H1 (cell line): ENCODE results near the gene AOC1. TPM values are rescaled to one million over a fixed set of nuclear protein-coding genes. Genes with fewer than 3 reads are reported as not detected.

ENCODE experiments used
- CTCF ChIA-PET: fragments of 300-600 bp; sonication (Branson Sonifier 250); formaldehyde crosslinking; loops from one replicate; lab custom pipeline; 2021; ENCODE audit not compliant: partially characterized antibody; lab: Charles Lee
- POLR2A ChIA-PET: fragments of 300-600 bp; sonication (Branson Sonifier 250); formaldehyde crosslinking; loops from one replicate; lab custom pipeline; 2021; ENCODE audit warnings: inconsistent platforms; ENCODE audit not compliant: partially characterized antibody; lab: Charles Lee
- DNase-seq, 2 experiments: peaks; one replicate each; pipeline versions ENCODE4 v3.0.0 to v3.0.0-alpha.2; 2010 to 2022; ENCODE audit warnings: low spot score in 2 of 2, low read depth in 1 of 2, mixed read lengths in 1 of 2
- FAIRE-seq: peaks from 2 replicates; lab custom pipeline; 2011; peaks lifted over from hg19 to GRCh38; lab: Jason Lieb, UNC
- H2AFZ ChIP-seq: 2 replicates; pipeline ENCODE4 v1.8.1; 2012; ENCODE audit warnings: low read length, inconsistent platforms
- H2AK5ac ChIP-seq: 2 replicates; pipeline ENCODE4 v1.6.1; 2013; ENCODE audit warnings: low read depth, low read length
- H2BK120ac ChIP-seq: replicated peaks from 2 replicates; pipeline ENCODE3; 2013; ENCODE audit warnings: low read depth, low read length, inconsistent platforms
- H2BK12ac ChIP-seq: 2 replicates; pipeline ENCODE4 v1.6.1; 2013; ENCODE audit warnings: low read depth, low read length
- H2BK15ac ChIP-seq: 2 replicates; pipeline ENCODE4 v1.6.1; 2013; ENCODE audit warnings: low read length
- H2BK20ac ChIP-seq: 2 replicates; pipeline ENCODE4 v1.6.1; 2013; ENCODE audit warnings: low read length
- H2BK5ac ChIP-seq: 2 replicates; pipeline ENCODE4 v1.6.1; 2013; ENCODE audit warnings: low read depth, low read length
- H3K14ac ChIP-seq: 2 replicates; pipeline ENCODE4 v1.6.1; 2013; ENCODE audit warnings: inconsistent platforms; ENCODE audit not compliant: insufficient read length
- H3K18ac ChIP-seq: 2 replicates; pipeline ENCODE4 v1.6.1; 2013; ENCODE audit warnings: low read length; ENCODE audit errors: extremely low read depth
- H3K23ac ChIP-seq: 2 replicates; pipeline ENCODE4 v1.6.1; 2013; ENCODE audit warnings: inconsistent platforms; ENCODE audit not compliant: insufficient read length
- H3K23me2 ChIP-seq: 2 replicates; pipeline ENCODE4 v1.6.1; 2013; ENCODE audit warnings: low read depth, low read length
- H3K27ac ChIP-seq: 2 replicates; pipeline ENCODE4 v1.6.1; 2011; ENCODE audit warnings: low read depth, low read length, inconsistent platforms
- H3K27me3 ChIP-seq, 4 experiments: replicated peaks in 1 of 4; 1 replicate in 1 of 4; 2 replicates in 3 of 4; pipeline versions ENCODE4 v1.6.1 to v1.8.1; 2011 to 2013; ENCODE audit warnings: low read length in 3 of 4, mild to moderate bottlenecking in 3 of 4, inconsistent platforms in 2 of 4, mixed read lengths in 2 of 4, moderate library complexity in 1 of 4; ENCODE audit not compliant: control insufficient read depth in 3 of 4, insufficient read depth in 3 of 4; ENCODE audit errors: extremely low read depth in 1 of 4
- H3K36me3 ChIP-seq, 4 experiments: 2 replicates each; pipeline versions ENCODE4 v1.6.1 to v1.8.1; 2011 to 2013; ENCODE audit warnings: mild to moderate bottlenecking in 4 of 4, low read length in 3 of 4, moderate library complexity in 2 of 4, control low read depth in 1 of 4, inconsistent platforms in 1 of 4; ENCODE audit not compliant: insufficient read depth in 4 of 4, control insufficient read depth in 2 of 4
- H3K4ac ChIP-seq: replicated peaks from 2 replicates; pipeline ENCODE3; 2013; ENCODE audit warnings: low read length, low read depth, mixed read lengths, inconsistent platforms; ENCODE audit not compliant: insufficient read length
- H3K4me1 ChIP-seq, 4 experiments: replicated peaks in 1 of 4; 1 replicate in 1 of 4; 2 replicates in 3 of 4; pipeline versions ENCODE4 v1.6.1 to v1.8.1; 2011 to 2013; ENCODE audit warnings: low read length in 3 of 4, inconsistent platforms in 2 of 4, mixed read lengths in 1 of 4; ENCODE audit not compliant: insufficient read depth in 4 of 4, control insufficient read depth in 3 of 4
- H3K4me2 ChIP-seq, 2 experiments: 2 replicates each; pipeline versions ENCODE4 v1.6.1 to v1.8.1; 2011 to 2013; ENCODE audit warnings: low read depth in 2 of 2, low read length in 2 of 2, control low read depth in 1 of 2, inconsistent platforms in 1 of 2, mild to moderate bottlenecking in 1 of 2; ENCODE audit not compliant: insufficient read depth in 1 of 2
- H3K4me3 ChIP-seq, 4 experiments: fragments of 200-600, 300-600 bp in 1 of 4; sonication (generic), shearing (Covaris generic), sonication (Bioruptor Twin) in 1 of 4; 2 replicates each; pipeline versions ENCODE4 v1.5.1 to v1.8.1; 2011 to 2016; ENCODE audit warnings: low read length in 4 of 4, low read depth in 3 of 4, control low read depth in 2 of 4, inconsistent platforms in 2 of 4, mild to moderate bottlenecking in 2 of 4, mixed read lengths in 1 of 4, moderate library complexity in 1 of 4; ENCODE audit not compliant: insufficient read depth in 2 of 4; ENCODE audit errors: extremely low read depth in 1 of 4
- H3K56ac ChIP-seq: replicated peaks from 2 replicates; pipeline ENCODE3; 2013; ENCODE audit warnings: low read depth, mild to moderate bottlenecking, mixed read lengths, low read length, inconsistent platforms; ENCODE audit not compliant: insufficient read length
- H3K79me1 ChIP-seq: 2 replicates; pipeline ENCODE4 v1.6.1; 2013; ENCODE audit warnings: low read depth, low read length, control low read depth
- H3K79me2 ChIP-seq, 2 experiments: 2 replicates each; pipeline versions ENCODE4 v1.6.1 to v1.8.1; 2012 to 2013; ENCODE audit warnings: low read length in 2 of 2, mild to moderate bottlenecking in 2 of 2, inconsistent platforms in 1 of 2; ENCODE audit not compliant: insufficient read depth in 2 of 2, control insufficient read depth in 1 of 2
- H3K9ac ChIP-seq, 4 experiments: replicated peaks in 1 of 4; 1 replicate in 1 of 4; 2 replicates in 3 of 4; pipeline versions ENCODE4 v1.6.1 to v1.8.1; 2011 to 2013; ENCODE audit warnings: low read depth in 3 of 4, low read length in 3 of 4, control low read depth in 2 of 4, mild to moderate bottlenecking in 2 of 4, moderate library complexity in 2 of 4, inconsistent platforms in 1 of 4; ENCODE audit errors: extremely low read depth in 1 of 4
- H3K9me3 ChIP-seq, 2 experiments: 2 replicates each; pipeline versions ENCODE4 v1.6.1 to v1.8.1; 2012 to 2013; ENCODE audit warnings: mild to moderate bottlenecking in 2 of 2, moderate library complexity in 2 of 2, control low read depth in 1 of 2, inconsistent platforms in 1 of 2, low read depth in 1 of 2, low read length in 1 of 2, mixed read lengths in 1 of 2; ENCODE audit not compliant: insufficient read depth in 2 of 2
- H4K20me1 ChIP-seq, 2 experiments: replicated peaks in 1 of 2; 2 replicates each; pipeline versions ENCODE3 to v1.8.1; 2011 to 2013; ENCODE audit warnings: inconsistent platforms in 2 of 2, low read length in 2 of 2, mild to moderate bottlenecking in 1 of 2; ENCODE audit not compliant: insufficient read depth in 2 of 2, control insufficient read depth in 1 of 2
- H4K5ac ChIP-seq: 2 replicates; pipeline ENCODE4 v1.6.1; 2013; ENCODE audit warnings: low read length, low read depth, mixed read lengths, inconsistent platforms; ENCODE audit not compliant: insufficient read length
- H4K8ac ChIP-seq: 2 replicates; pipeline ENCODE4 v1.8.0; 2013; ENCODE audit warnings: mild to moderate bottlenecking, moderate library complexity, low read length, inconsistent platforms; ENCODE audit not compliant: insufficient read depth; ENCODE audit errors: extremely low read depth
- H4K91ac ChIP-seq: replicated peaks from 2 replicates; pipeline ENCODE3; 2013; ENCODE audit warnings: low read length, mixed read lengths, inconsistent platforms; ENCODE audit not compliant: insufficient read length
- ATF3 ChIP-seq: IDR thresholded peaks from 2 replicates; pipeline ENCODE4 v1.6.1; 2011; ENCODE audit warnings: low read depth, mild to moderate bottlenecking, low read length; ENCODE audit not compliant: insufficient read depth
- E2F6 ChIP-seq: IDR thresholded peaks from 2 replicates; pipeline ENCODE4 v1.6.1; 2012; ENCODE audit warnings: inconsistent platforms
- EGR1 ChIP-seq: IDR thresholded peaks from 2 replicates; pipeline ENCODE4 v1.6.1; 2011; ENCODE audit warnings: low read depth, low read length, borderline replicate concordance
- KDM1A ChIP-seq: fragments of 200-600, 300-600 bp; sonication (generic); IDR thresholded peaks from 2 replicates; pipeline ENCODE4 v1.7.1; 2016; ENCODE audit warnings: mild to moderate bottlenecking, low read length, borderline replicate concordance
- MAFK ChIP-seq: IDR thresholded peaks from 2 replicates; pipeline ENCODE4 v1.6.1; 2012; ENCODE audit warnings: low read depth, mild to moderate bottlenecking, improper control_type of control experiment, low read length
- MAX ChIP-seq: IDR thresholded peaks from 2 replicates; pipeline ENCODE4 v1.6.1; 2012; ENCODE audit warnings: inconsistent platforms
- NANOG ChIP-seq: IDR thresholded peaks from 2 replicates; pipeline ENCODE4 v1.6.1; 2011; ENCODE audit warnings: low read length, low read depth, mild to moderate bottlenecking, inconsistent platforms; ENCODE audit not compliant: insufficient read depth, poor library complexity, severe bottlenecking
- PHF8 ChIP-seq: fragments of 200-600 bp; sonication (generic); conservative IDR thresholded peaks from 2 replicates; pipeline ENCODE4 v1.7.1; 2012; ENCODE audit warnings: low read depth, mild to moderate bottlenecking, inconsistent platforms, low read length, moderate library complexity
- RBBP5 ChIP-seq: IDR thresholded peaks from 2 replicates; pipeline ENCODE4 v1.7.1; 2012; ENCODE audit warnings: low read depth, mild to moderate bottlenecking, inconsistent platforms, low read length, moderate library complexity, borderline replicate concordance
- RXRA ChIP-seq: IDR thresholded peaks from 2 replicates; pipeline ENCODE4 v1.6.1; 2011; ENCODE audit warnings: low read depth, mild to moderate bottlenecking, low read length, moderate library complexity; ENCODE audit not compliant: insufficient read depth
- SIX5 ChIP-seq: IDR thresholded peaks from 2 replicates; pipeline ENCODE4 v1.6.1; 2011; ENCODE audit warnings: mild to moderate bottlenecking, low read depth, low read length
- WGBS, 2 experiments: shearing (Covaris generic) in 1 of 2; methylation state at CpG; one replicate each; pipeline versions ENCODE4 v1.1.6 to v1.1.7; 2013 to 2015; ENCODE audit warnings: low lambda C conversion rate in 2 of 2, mixed read lengths in 2 of 2, inconsistent platforms in 1 of 2, low coverage in 1 of 2, missing lambda C conversion rate in 1 of 2; ENCODE audit not compliant: insufficient replicate concordance in 2 of 2, insufficient coverage in 1 of 2, insufficient read length in 1 of 2; ENCODE audit errors: extremely low coverage in 1 of 2, missing lambda C conversion rate in 1 of 2; 5-methylcytosine and 5-hydroxymethylcytosine counted together
- polyA plus RNA-seq, 7 experiments: library from polyadenylated mRNA; depleted of rRNA in 3 of 7; stranded (reverse) in 5 of 7; unstranded in 2 of 7; fragments of >200 nt in 5 of 7; fragments of 200-250 nt in 2 of 7; gene quantifications; 1 replicate in 5 of 7; 2 replicates in 1 of 7; 4 replicates in 1 of 7; pipeline versions ENCODE4 v1.2.1 to v1.2.3, GENCODE V29; 2011 to 2013; ENCODE audit warnings: missing spikeins in 2 of 7, mixed read lengths in 2 of 7
- total RNA-seq: library from RNA; stranded (reverse); fragmentation: NEBNext Ultra II Directional; extraction: Animal tissue kit (Norgen Biotek cat#: 25700); gene quantifications from 2 replicates; pipeline ENCODE4 v1.2.1, GENCODE V29; 2021

The AOC1 gene
- total and polyA plus RNA-seq, 2 of the 8 experiments (the other 6 are each of a cell fraction or from before 2014, with no cell fraction given): 0.15 to 0.17 TPM

- H3K36me3 ChIP-seq: no peaks in the 10 kb centered on the region
- H3K9me3 ChIP-seq: no peaks in the 10 kb centered on the region
- H2BK20ac ChIP-seq: no peak overlapping the region
- H3K4me2 ChIP-seq: no peak overlapping the region
- WGBS, 2 experiments: 86% methylated on average over 5 of the region's 5 CpGs; no CpG with 5 or more reads in 1 of the 2 experiments
- DNase-seq (no peak), FAIRE-seq (no peak)
- H4K91ac ChIP-seq: no peak overlapping the region
- H3K4ac ChIP-seq: no peak overlapping the region
- no peak overlapping the region for H4K8ac ChIP-seq
- no peaks in the 10 kb centered on the region for H3K23me2 ChIP-seq
- H3K27ac ChIP-seq: no peak overlapping the region
- TF ChIP-seq KDM1A (no peak), MAX (no peak), EGR1 (no peak), E2F6 (no peak), MAFK (no peak), ATF3 (no peak), NANOG (no peak), PHF8 (no peak), RXRA (no peak), SIX5 (no peak), RBBP5 (no peak)
- H4K5ac ChIP-seq: no peak overlapping the region
- H2BK15ac ChIP-seq: no peak overlapping the region
- ChIA-PET CTCF (no interaction called here), POLR2A (no interaction called here)
- no peak overlapping the region for H3K56ac ChIP-seq
- no peaks in the 10 kb centered on the region for H3K79me1 ChIP-seq
- H2AK5ac ChIP-seq: no peak overlapping the region
- H3K9ac ChIP-seq: no peak overlapping the region
- no peaks in the 10 kb centered on the region for H4K20me1 ChIP-seq
- H3K18ac ChIP-seq: no peak overlapping the region
- peaks cover 0 to 6% (median 1%) of the 10 kb centered on the region in 4 experiments; a peak in 1 of 7 replicates for H3K4me1 ChIP-seq
- no peak overlapping the region for H2AFZ ChIP-seq
- no peak overlapping the region for H2BK5ac ChIP-seq
- no peak overlapping the region for H2BK12ac ChIP-seq
- no peaks in the 10 kb centered on the region for H3K79me2 ChIP-seq
- no peak overlapping the region for H2BK120ac ChIP-seq
- H3K23ac ChIP-seq: no peak overlapping the region
- no peaks in the 10 kb centered on the region for H3K27me3 ChIP-seq
- no peak overlapping the region for H3K4me3 ChIP-seq
- H3K14ac ChIP-seq: no peak overlapping the region
Observed at GRCh38 chr7:150850273-150850672, 2.0 kb upstream of the AOC1 start.
